Body of pancreas (tissue), 4 donors: Measurements from ENCODE around the gene APLF. TPM values are rescaled to one million over a fixed set of nuclear protein-coding genes. Genes with fewer than 3 reads are reported as not detected.

Source experiments
- ATAC-seq: fragments of 150-250 bp; one replicate; pipeline ENCODE4 v1.9.1; 2016
- DNase-seq, 4 donors: peaks; one replicate each; pipeline ENCODE4 v3.0.0-alpha.2; 2019
- H3K27ac ChIP-seq, 4 donors: fragments of 200-600 bp; sonication (generic); 1 replicate in 3 of 4; 2 replicates in 1 of 4; pipeline versions ENCODE4 v1.5.1 to v1.6.1; 2016 to 2019; ENCODE audit warnings: mild to moderate bottlenecking in 1 of 4, mixed read lengths in 1 of 4, moderate library complexity in 1 of 4
- H3K27me3 ChIP-seq, 2 donors: fragments of 200-600 bp; sonication (generic); one replicate each; pipeline ENCODE4 v1.6.0; 2016; ENCODE audit warnings: mild to moderate bottlenecking in 1 of 2
- H3K36me3 ChIP-seq, 2 donors: fragments of 200-600 bp; sonication (generic); replicated peaks in 1 of 2; 2 replicates each; pipeline ENCODE4 v1.5.1; 2016; ENCODE audit warnings: low read depth in 2 of 2; ENCODE audit not compliant: insufficient read depth in 1 of 2
- H3K4me1 ChIP-seq: fragments of 200-600 bp; sonication (generic); one replicate; pipeline ENCODE4 v1.6.0; 2016
- H3K4me3 ChIP-seq, 2 donors: fragments of 200-600 bp; sonication (generic); 1 replicate in 1 of 2; 2 replicates in 1 of 2; pipeline ENCODE4 v1.5.1; 2016 to 2019
- H3K9me3 ChIP-seq, 3 donors: fragments of 200-600 bp; sonication (generic); 1 replicate in 2 of 3; 2 replicates in 1 of 3; pipeline ENCODE4 v1.5.1; 2016
- CTCF ChIP-seq, 7 experiments: fragments of 450-650 bp in 4 of 7; fragments of 200-600 bp in 3 of 7; sonication (generic) in 3 of 7; IDR thresholded peaks; one replicate each; pipeline ENCODE4 v1.5.1; 2016 to 2019; ENCODE audit warnings: antibody characterized with exemption in 7 of 7
- POLR2A ChIP-seq, 3 donors: fragments of 450-650 bp; IDR thresholded peaks; one replicate each; pipeline ENCODE4 v1.6.1; 2016; ENCODE audit warnings: antibody characterized with exemption in 3 of 3, mild to moderate bottlenecking in 2 of 3
- WGBS, 2 donors: methylation state at CpG; one replicate each; pipeline ENCODE4 v1.1.5; 2017; 5-methylcytosine and 5-hydroxymethylcytosine counted together
- intact Hi-C: fragments of 100-400 bp; cut with DNase I; formaldehyde crosslinking; loops from one replicate; pipeline ENCODE4 v1.15.1; 2023
- total RNA-seq, 2 donors: library from RNA; depleted of rRNA; stranded (reverse); fragments of >200 nt; gene quantifications; one replicate each; pipeline ENCODE4 v1.1.0, GENCODE V29; 2016

The APLF gene
- total RNA-seq, 2 donors from 2014 or later, result 3.9 to 4.0 TPM

GRCh38 chr2:68505603-68506159 lies 38.3 kb downstream of the APLF start:
- no peak for DNase-seq
- WGBS, 2 donors, result 95 to 98% methylated on average over 2 of the region's 2 CpGs

GRCh38 chr2:68506170-68506569 lies 38.8 kb downstream of the APLF start:
- H3K36me3 ChIP-seq, result peaks cover 0 to 5% of the 10 kb centered on the region in 2 donors
- intact Hi-C loops, result no loop called here
- TF ChIP-seq CTCF (IDR thresholded peaks at IDR 0.05) (no peak), POLR2A (IDR thresholded peaks at IDR 0.05) (no peak)
- ATAC-seq, result no peak
- H3K4me1 ChIP-seq, result no peaks in the 10 kb centered on the region
- no peaks in the 10 kb centered on the region for H3K9me3 ChIP-seq
- no peak for DNase-seq
- H3K4me3 ChIP-seq, result no peak overlapping the region
- H3K27me3 ChIP-seq, result no peaks in the 10 kb centered on the region
- 75 to 80% methylated on average over 3 of the region's 3 CpGs for WGBS, 2 donors
- no peak overlapping the region for H3K27ac ChIP-seq

More at GRCh38 chr2:68505603-68506159, 38.3 kb downstream of the APLF start:
- Histone ChIP-seq H3K4me1 (no peaks in the 10 kb centered on the region), H3K27me3 (no peaks in the 10 kb centered on the region), H3K27ac (no peak overlapping the region), H3K4me3 (no peak overlapping the region), H3K9me3 (no peaks in the 10 kb centered on the region), H3K36me3 (peaks cover 0 to 5% of the 10 kb centered on the region in 2 donors)
- intact Hi-C loops, result no loop called here
- ATAC-seq, result no peak
- TF ChIP-seq POLR2A (IDR thresholded peaks at IDR 0.05) (no peak), CTCF (IDR thresholded peaks at IDR 0.05) (no peak)

GRCh38 chr2:68512326-68512725 lies 44.9 kb downstream of the APLF start:
- H3K4me1 ChIP-seq, result peaks cover 7% of the 10 kb centered on the region
- no peak overlapping the region for H3K27ac ChIP-seq
- intact Hi-C loops, result no loop called here
- DNase-seq (no peak), ATAC-seq (no peak)
- no peaks in the 10 kb centered on the region for H3K27me3 ChIP-seq
- no peaks in the 10 kb centered on the region for H3K9me3 ChIP-seq
- 69 to 78% methylated on average over 3 of the region's 3 CpGs for WGBS, 2 donors
- no peak overlapping the region for H3K4me3 ChIP-seq
- TF ChIP-seq POLR2A (IDR thresholded peaks at IDR 0.05), result no peak
- TF ChIP-seq CTCF (IDR thresholded peaks at IDR 0.05), result no peak
- no peaks in the 10 kb centered on the region for H3K36me3 ChIP-seq

- no peaks in the 10 kb centered on the region for H3K9me3 ChIP-seq
- no peak for DNase-seq
- no peak overlapping the region for H3K4me3 ChIP-seq
- H3K27me3 ChIP-seq, result no peaks in the 10 kb centered on the region
- H3K36me3 ChIP-seq, result no peaks in the 10 kb centered on the region
- TF ChIP-seq CTCF (IDR thresholded peaks at IDR 0.05) (no peak), POLR2A (IDR thresholded peaks at IDR 0.05) (no peak)
- peaks cover 7% of the 10 kb centered on the region for H3K4me1 ChIP-seq
- H3K27ac ChIP-seq, result no peak overlapping the region
- intact Hi-C loops, result no loop called here
- WGBS, 2 donors, result 77 to 87% methylated on average over 1 of the region's 1 CpG
- ATAC-seq, result no peak
Measured at GRCh38 chr2:68512966-68513365, 45.6 kb downstream of the APLF start.

- Histone ChIP-seq H3K4me1 (peaks cover 7% of the 10 kb centered on the region), H3K36me3 (no peaks in the 10 kb centered on the region), H3K27me3 (no peaks in the 10 kb centered on the region), H3K4me3 (no peak overlapping the region), H3K27ac (no peak overlapping the region), H3K9me3 (no peaks in the 10 kb centered on the region)
- 20 to 33% methylated on average over 2 of the region's 2 CpGs for WGBS, 2 donors
- TF ChIP-seq POLR2A (IDR thresholded peaks at IDR 0.05) (no peak), CTCF (IDR thresholded peaks at IDR 0.05) (no peak)
- intact Hi-C loops, result no loop called here
- ATAC-seq, result peak; percentile 52
- peak in 1 of 4 donors; percentile 21 for DNase-seq
Measured at GRCh38 chr2:68514316-68514929, 47.0 kb downstream of the APLF start.
